PC-3 (cell line): ENCODE results near the gene KRTAP9-7. TPM values are rescaled to one million over a fixed set of nuclear protein-coding genes. Genes with fewer than 3 reads are reported as not detected.
"Not testable (repeated sequence)": the region's sequence is repeated elsewhere in the genome, so short reads cannot be mapped to it uniquely, and the experiment has no call there.

ENCODE experiments used
- ATAC-seq: fragments of 200-7000 bp; cut with Tn5 transposase; 2 replicates; pipeline ENCODE4 v1.9.1; 2020; ENCODE audit warnings: mild to moderate bottlenecking, moderate library complexity
- Bru-seq: library from RNA; stranded (reverse); fragments of 400-500 nt; gene quantifications from one replicate; lab custom pipeline; 2021; lab: Mats Ljungman, UMichigan
- BruChase-seq, 2 experiments: library from RNA; stranded (reverse); fragments of 400-500 nt; gene quantifications; one replicate each; lab custom pipeline; 2021; lab: Mats Ljungman, UMichigan
- BruUV-seq: library from RNA; stranded (reverse); fragments of 400-500 nt; replicated peaks from 2 replicates; lab custom pipeline; 2021; lab: Mats Ljungman, UMichigan
- CTCF ChIA-PET: fragments of 300-600 bp; sonication (Branson Sonifier 250); formaldehyde crosslinking; loops from one replicate; lab custom pipeline; 2022; ENCODE audit warnings: antibody characterized with exemption; lab: Charles Lee
- POLR2A ChIA-PET: fragments of 300-600 bp; sonication (Branson Sonifier 250); formaldehyde crosslinking; loops from one replicate; lab custom pipeline; 2022; ENCODE audit warnings: antibody characterized with exemption; ENCODE audit not compliant: unreplicated experiment; lab: Charles Lee
- DNase-seq: peaks from one replicate; pipeline ENCODE4 v3.0.0-alpha.2; 2015
- H2AFZ ChIP-seq: fragments of 300-600 bp; sonication (generic); 2 replicates; pipeline ENCODE4 v1.6.0; 2016; ENCODE audit warnings: antibody characterized with exemption, low read length
- H3F3A ChIP-seq: fragments of 300-600 bp; sonication (generic); one replicate; pipeline ENCODE4 v1.6.0; 2017; ENCODE audit warnings: antibody characterized with exemption, low read length, control low read depth, mild to moderate bottlenecking; ENCODE audit not compliant: unreplicated experiment
- H3K27ac ChIP-seq: fragments of 300-600 bp; sonication (generic); 2 replicates; pipeline ENCODE4 v1.5.1; 2016; ENCODE audit warnings: mild to moderate bottlenecking, low read length
- H3K27me3 ChIP-seq: fragments of 300-600 bp; sonication (generic); 2 replicates; pipeline ENCODE4 v1.6.1; 2016; ENCODE audit warnings: low read length, mixed read lengths
- H3K36me3 ChIP-seq: fragments of 300-600 bp; sonication (generic); 2 replicates; pipeline ENCODE4 v1.6.1; 2016; ENCODE audit warnings: low read depth, mixed run types, low read length, mixed read lengths
- H3K4me1 ChIP-seq: fragments of 300-600 bp; sonication (generic); 2 replicates; pipeline ENCODE4 v1.5.1; 2016; ENCODE audit warnings: low read length; ENCODE audit not compliant: insufficient read depth
- H3K4me2 ChIP-seq: fragments of 300-600 bp; sonication (generic); 2 replicates; pipeline ENCODE4 v1.6.0; 2016; ENCODE audit warnings: low read length
- H3K4me3 ChIP-seq: fragments of 300-600 bp; sonication (generic); 2 replicates; pipeline ENCODE4 v1.5.1; 2016; ENCODE audit warnings: mild to moderate bottlenecking, low read length, mixed read lengths
- H3K79me2 ChIP-seq: fragments of 300-600 bp; sonication (generic); 2 replicates; pipeline ENCODE4 v1.6.1; 2017; ENCODE audit warnings: low read length, mixed read lengths
- H3K9ac ChIP-seq: fragments of 300-600 bp; sonication (generic); 2 replicates; pipeline ENCODE4 v1.6.0; 2016; ENCODE audit warnings: mild to moderate bottlenecking, low read length
- H3K9me2 ChIP-seq: fragments of 300-600 bp; sonication (generic); replicated peaks from 2 replicates; pipeline ENCODE4 v1.6.1; 2016; ENCODE audit warnings: mixed run types, low read length, mixed read lengths
- H3K9me3 ChIP-seq: fragments of 300-600 bp; sonication (generic); 2 replicates; pipeline ENCODE4 v1.6.1; 2016; ENCODE audit warnings: low read length, mixed read lengths
- H4K20me1 ChIP-seq: fragments of 300-600 bp; sonication (generic); 2 replicates; pipeline ENCODE4 v1.6.1; 2016; ENCODE audit warnings: low read length, mixed read lengths
- EZH2 ChIP-seq: fragments of 300-600 bp; sonication (generic); IDR thresholded peaks from one replicate; pipeline ENCODE4 v1.6.1; 2017; ENCODE audit warnings: antibody characterized with exemption, mild to moderate bottlenecking, low read length; ENCODE audit not compliant: unreplicated experiment
- EZH2phosphoT487 ChIP-seq: fragments of 300-600 bp; sonication (generic); IDR thresholded peaks from 2 replicates; pipeline ENCODE4 v1.6.1; 2018; ENCODE audit warnings: mild to moderate bottlenecking, antibody characterized with exemption, low read length, borderline replicate concordance
- intact Hi-C: fragments of 100-400 bp; cut with micrococcal nuclease; formaldehyde crosslinking; loops from 2 replicates; pipeline ENCODE4 v1.9.0; 2023
- long read RNA-seq: library from polyadenylated mRNA; unstranded; transcript quantifications from one replicate; pipeline ENCODE4 v2.0.0, GENCODE V29; 2021; ENCODE audit not compliant: unreplicated experiment
- total RNA-seq: library from RNA; depleted of rRNA; stranded (reverse); fragments of >200 nt; gene quantifications from 2 replicates; pipeline ENCODE4 v1.2.3, GENCODE V29; 2014; rRNA removed
- TF ChIP-seq, protein P1 (sequence below): fragments of 300-600 bp; sonication (generic); conservative IDR thresholded peaks from 2 replicates; pipeline ENCODE4 v1.5.1; 2017; ENCODE audit warnings: antibody characterized with exemption, low read depth, mild to moderate bottlenecking, low read length

KRTAP9-7 gene, protein sequence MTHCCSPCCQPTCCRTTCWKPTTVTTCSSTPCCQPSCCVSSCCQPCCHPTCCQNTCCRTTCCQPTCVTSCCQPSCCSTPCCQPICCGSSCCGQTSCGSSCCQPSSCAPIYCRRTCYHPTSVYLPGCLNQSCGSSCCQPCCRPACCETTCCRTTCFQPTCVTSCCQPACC
- total RNA-seq (not detected in 2 replicates), Bru-seq, nascent RNA (not detected), BruChase-seq, experiment 1, labeled RNA remaining after a 6-hour chase (not detected), BruChase-seq, experiment 2, labeled RNA remaining after a 2-hour chase (not detected)
- long read RNA-seq = 0 reads

DNA sequence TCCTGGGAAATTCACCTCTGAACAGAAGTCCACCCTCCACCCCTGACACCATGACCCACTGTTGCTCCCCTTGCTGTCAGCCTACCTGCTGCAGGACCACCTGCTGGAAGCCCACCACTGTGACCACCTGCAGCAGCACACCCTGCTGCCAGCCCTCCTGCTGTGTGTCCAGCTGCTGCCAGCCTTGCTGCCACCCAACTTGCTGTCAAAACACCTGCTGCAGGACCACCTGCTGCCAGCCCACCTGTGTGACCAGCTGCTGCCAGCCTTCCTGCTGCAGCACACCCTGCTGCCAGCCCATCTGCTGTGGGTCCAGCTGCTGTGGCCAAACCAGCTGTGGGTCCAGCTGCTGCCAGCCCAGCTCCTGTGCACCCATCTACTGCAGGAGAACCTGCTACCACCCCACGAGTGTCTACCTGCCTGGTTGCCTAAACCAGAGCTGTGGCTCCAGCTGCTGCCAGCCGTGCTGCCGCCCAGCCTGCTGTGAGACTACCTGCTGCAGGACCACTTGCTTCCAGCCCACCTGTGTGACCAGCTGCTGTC lies at the start of gene KRTAP9-7:
KRTAP9-7 (plus strand) TSS at position 51 of the 543 bp plus-strand sequence; CDS start at position 51, 0 bp downstream.
- H3K9ac ChIP-seq, intact Hi-C loops, BruUV-seq, H3K9me3 ChIP-seq, H3F3A ChIP-seq, H3K79me2 ChIP-seq, H3K9me2 ChIP-seq, CTCF ChIA-PET, H3K27ac ChIP-seq, H2AFZ ChIP-seq, H3K4me3 ChIP-seq, POLR2A ChIA-PET, H3K4me1 ChIP-seq, H3K36me3 ChIP-seq, H3K27me3 ChIP-seq, ATAC-seq, H4K20me1 ChIP-seq, H3K4me2 ChIP-seq, DNase-seq: not testable (repeated sequence)

DNA sequence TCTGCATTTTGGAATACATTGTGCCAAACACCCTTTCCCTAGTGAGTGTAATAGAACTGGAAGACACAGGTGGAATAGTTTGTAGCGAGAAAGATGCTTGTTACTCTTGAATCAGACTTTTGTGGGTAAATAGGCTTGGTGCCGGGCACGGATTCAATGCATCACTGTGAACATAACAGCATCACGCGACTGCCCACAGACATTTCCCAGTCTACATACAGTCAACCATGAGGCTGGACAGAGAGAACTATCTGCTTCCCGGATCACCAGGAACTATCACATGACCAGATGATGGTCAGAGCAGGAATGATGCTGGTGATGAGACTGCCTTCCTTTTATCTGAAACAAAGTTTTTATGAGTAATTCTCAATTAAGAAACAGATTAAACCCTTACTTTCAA lies 49.4 kb upstream of the KRTAP9-7 start:
- no peak overlapping the region for H3K4me2 ChIP-seq
- H2AFZ ChIP-seq = no peak overlapping the region
- TF ChIP-seq, protein P1, sequence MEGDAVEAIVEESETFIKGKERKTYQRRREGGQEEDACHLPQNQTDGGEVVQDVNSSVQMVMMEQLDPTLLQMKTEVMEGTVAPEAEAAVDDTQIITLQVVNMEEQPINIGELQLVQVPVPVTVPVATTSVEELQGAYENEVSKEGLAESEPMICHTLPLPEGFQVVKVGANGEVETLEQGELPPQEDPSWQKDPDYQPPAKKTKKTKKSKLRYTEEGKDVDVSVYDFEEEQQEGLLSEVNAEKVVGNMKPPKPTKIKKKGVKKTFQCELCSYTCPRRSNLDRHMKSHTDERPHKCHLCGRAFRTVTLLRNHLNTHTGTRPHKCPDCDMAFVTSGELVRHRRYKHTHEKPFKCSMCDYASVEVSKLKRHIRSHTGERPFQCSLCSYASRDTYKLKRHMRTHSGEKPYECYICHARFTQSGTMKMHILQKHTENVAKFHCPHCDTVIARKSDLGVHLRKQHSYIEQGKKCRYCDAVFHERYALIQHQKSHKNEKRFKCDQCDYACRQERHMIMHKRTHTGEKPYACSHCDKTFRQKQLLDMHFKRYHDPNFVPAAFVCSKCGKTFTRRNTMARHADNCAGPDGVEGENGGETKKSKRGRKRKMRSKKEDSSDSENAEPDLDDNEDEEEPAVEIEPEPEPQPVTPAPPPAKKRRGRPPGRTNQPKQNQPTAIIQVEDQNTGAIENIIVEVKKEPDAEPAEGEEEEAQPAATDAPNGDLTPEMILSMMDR = no peak
- H3K4me3 ChIP-seq = no peak overlapping the region
- H3K4me1 ChIP-seq = peaks cover 7% of the 10 kb centered on the region; the same call in 1 of the 2 replicates
- no peaks in the 10 kb centered on the region for H3F3A ChIP-seq
- no peak for ATAC-seq
- H4K20me1 ChIP-seq = no peaks in the 10 kb centered on the region
- ChIA-PET CTCF (no interaction called here), POLR2A (no interaction called here)
- no peaks in the 10 kb centered on the region for H3K36me3 ChIP-seq
- no peaks in the 10 kb centered on the region for H3K9me2 ChIP-seq
- DNase-seq = no peak
- no peaks in the 10 kb centered on the region for H3K9me3 ChIP-seq
- BruUV-seq = no TSS peak
- intact Hi-C loops = no loop called here
- H3K79me2 ChIP-seq = no peaks in the 10 kb centered on the region
- H3K9ac ChIP-seq = no peak overlapping the region
- no peak overlapping the region for H3K27ac ChIP-seq
- H3K27me3 ChIP-seq = no peaks in the 10 kb centered on the region

DNA sequence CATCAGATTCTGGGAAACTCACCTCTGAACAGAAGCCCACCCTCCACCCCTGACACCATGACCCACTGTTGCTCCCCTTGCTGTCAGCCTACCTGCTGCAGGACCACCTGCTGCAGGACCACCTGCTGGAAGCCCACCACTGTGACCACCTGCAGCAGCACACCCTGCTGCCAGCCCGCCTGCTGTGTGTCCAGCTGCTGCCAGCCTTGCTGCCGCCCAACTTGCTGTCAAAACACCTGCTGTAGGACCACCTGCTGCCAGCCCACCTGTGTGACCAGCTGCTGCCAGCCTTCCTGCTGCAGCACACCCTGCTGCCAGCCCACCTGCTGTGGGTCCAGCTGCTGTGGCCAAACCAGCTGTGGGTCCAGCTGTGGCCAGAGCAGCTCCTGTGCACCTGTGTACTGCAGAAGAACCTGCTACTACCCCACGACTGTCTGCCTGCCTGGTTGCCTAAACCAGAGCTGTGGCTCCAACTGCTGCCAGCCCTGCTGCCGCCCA lies 48.9 kb upstream of the KRTAP9-7 start, which contains the start of gene KRTAP9-2:
KRTAP9-2 (plus strand) TSS at position 51 of the 498 bp plus-strand sequence; CDS start at position 58, 7 bp downstream.
- DNase-seq, H3K4me2 ChIP-seq, CTCF ChIA-PET, H3K27me3 ChIP-seq, H3K79me2 ChIP-seq, H3F3A ChIP-seq, H3K4me3 ChIP-seq, BruUV-seq, H3K27ac ChIP-seq, ATAC-seq, H3K9me2 ChIP-seq, H3K9me3 ChIP-seq, POLR2A ChIA-PET, H3K4me1 ChIP-seq, H3K9ac ChIP-seq, H2AFZ ChIP-seq, H3K36me3 ChIP-seq, H4K20me1 ChIP-seq, intact Hi-C loops: not testable (repeated sequence)

DNA sequence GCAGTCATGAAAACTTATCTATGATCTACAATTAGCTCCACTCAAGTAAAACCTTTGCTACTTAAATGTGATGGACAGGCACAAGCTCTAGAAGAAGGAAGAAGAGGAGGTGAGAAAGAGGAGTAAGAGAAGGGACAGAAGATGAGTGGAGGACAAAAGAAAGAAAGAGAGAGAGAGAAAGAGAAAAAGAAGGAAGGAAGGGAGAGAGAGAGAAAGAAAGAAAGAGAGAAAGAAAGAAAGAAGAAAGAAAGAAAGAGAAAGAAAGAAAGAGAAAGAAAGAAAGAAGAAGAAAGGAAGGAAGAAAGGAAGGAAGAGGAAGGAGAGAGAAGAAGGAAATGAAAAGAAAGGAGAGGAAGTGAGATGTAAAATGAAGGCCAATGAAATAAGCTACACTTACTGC lies 45.4 kb upstream of the KRTAP9-7 start:
- POLR2A ChIA-PET = no interaction called here
- no peaks in the 10 kb centered on the region for H3K9me3 ChIP-seq
- no peak overlapping the region for H3K9ac ChIP-seq
- H3K9me2 ChIP-seq = no peaks in the 10 kb centered on the region
- DNase-seq (no peak), ATAC-seq (no peak)
- no peaks in the 10 kb centered on the region for H3K79me2 ChIP-seq
- H3K4me2 ChIP-seq = no peak overlapping the region
- H3F3A ChIP-seq = no peaks in the 10 kb centered on the region
- no peaks in the 10 kb centered on the region for H4K20me1 ChIP-seq
- H2AFZ ChIP-seq = no peak overlapping the region
- H3K27ac ChIP-seq = no peak overlapping the region
- no peaks in the 10 kb centered on the region for H3K27me3 ChIP-seq
- no peak overlapping the region for H3K4me3 ChIP-seq
- intact Hi-C loops = no loop called here
- H3K4me1 ChIP-seq = no peaks in the 10 kb centered on the region
- CTCF ChIA-PET = no interaction called here
- no peaks in the 10 kb centered on the region for H3K36me3 ChIP-seq
- TF ChIP-seq, protein P1 = no peak
- TF ChIP-seq EZH2phosphoT487 (no peak), EZH2 (no peak)
- no TSS peak for BruUV-seq
